ENCODE measurements around the gene RHBG.

The RHBG gene

GRCh38 chr1:156424806-156425432, 55.9 kb downstream of the RHBG start:
- FAIRE-seq (no peak), DNase-seq (ENCODE audit: low spot score) (no peak)

- FAIRE-seq (no peak), DNase-seq (ENCODE audit: low spot score) (no peak)
Observed at GRCh38 chr1:156425943-156426342, 56.9 kb downstream of the RHBG start.

GRCh38 chr1:156427957-156428356, 58.9 kb downstream of the RHBG start:
- DNase-seq (ENCODE audit: low spot score) (no peak), FAIRE-seq (no peak)

GRCh38 chr1:156428746-156429288, 59.8 kb downstream of the RHBG start:
- DNase-seq (ENCODE audit: low spot score) (no peak), FAIRE-seq (no peak)

- FAIRE-seq (no peak), DNase-seq (ENCODE audit: low spot score) (no peak)
Observed at GRCh38 chr1:156429313-156430060, 60.5 kb downstream of the RHBG start.

- DNase-seq (ENCODE audit: low spot score), result no peak
- no peak for FAIRE-seq
Observed at GRCh38 chr1:156430303-156430702, 61.3 kb downstream of the RHBG start.

GRCh38 chr1:156430866-156431265, 61.9 kb downstream of the RHBG start:
- no peak for DNase-seq (ENCODE audit: low spot score)
- no peak for FAIRE-seq

- FAIRE-seq (no peak), DNase-seq (ENCODE audit: low spot score) (no peak)
Observed at GRCh38 chr1:156431366-156431765, 62.4 kb downstream of the RHBG start.

- DNase-seq (ENCODE audit: low spot score) (no peak), FAIRE-seq (no peak)
Observed at GRCh38 chr1:156431769-156432668, 63.0 kb downstream of the RHBG start.

GRCh38 chr1:156432669-156433018, 63.6 kb downstream of the RHBG start:
- DNase-seq (ENCODE audit: low spot score) (no peak), FAIRE-seq (no peak)

GRCh38 chr1:156433032-156433431, 64.0 kb downstream of the RHBG start:
- FAIRE-seq (no peak), DNase-seq (ENCODE audit: low spot score) (no peak)

GRCh38 chr1:156433602-156434001, 64.6 kb downstream of the RHBG start:
- FAIRE-seq, result no peak
- DNase-seq (ENCODE audit: low spot score), result no peak
